Frontal cortex (tissue), 4 donors: ENCODE results near the gene ALKAL2. TPM values are rescaled to one million over a fixed set of nuclear protein-coding genes. Genes with fewer than 3 reads are reported as not detected.

Experiments used
- DNase-seq, 2 donors: peaks; one replicate each; pipeline ENCODE4 v3.0.0; 2012; ENCODE audit warnings: low spot score in 2 of 2
- FAIRE-seq: peaks from 2 replicates; lab custom pipeline; 2012; peaks lifted over from hg19 to GRCh38; lab: Jason Lieb, UNC
- total RNA-seq: library from RNA; depleted of rRNA; stranded (reverse); fragments of >200 nt; gene quantifications from one replicate; pipeline ENCODE4 v1.2.3, GENCODE V29; 2014
- donor health status: control.
- donor health status: control.
- donor health status: control.

Gene ALKAL2
- total RNA-seq, 1 donor from 2014 or later, result 2.0 TPM

- no peak for DNase-seq
- FAIRE-seq, result no peak
Measured at GRCh38 chr2:274503-274902, 13.4 kb downstream of the ALKAL2 start.

- DNase-seq, result no peak
- no peak for FAIRE-seq
Measured at GRCh38 chr2:273333-273732, 14.6 kb downstream of the ALKAL2 start.

GRCh38 chr2:271917-272316 lies 16.0 kb downstream of the ALKAL2 start:
- FAIRE-seq (no peak), DNase-seq (no peak)

GRCh38 chr2:270861-271260 lies 17.0 kb downstream of the ALKAL2 start:
- no peak for DNase-seq
- no peak for FAIRE-seq

- no peak for FAIRE-seq
- no peak for DNase-seq
Measured at GRCh38 chr2:269356-270030, 18.4 kb downstream of the ALKAL2 start.

- DNase-seq (no peak), FAIRE-seq (no peak)
Measured at GRCh38 chr2:268323-268722, 19.6 kb downstream of the ALKAL2 start.

- FAIRE-seq (no peak), DNase-seq (peak; percentile 93 to 96)
Measured at GRCh38 chr2:264493-265468, 23.1 kb downstream of the ALKAL2 start, which contains the start of gene ACP1. Gene ACP1, plus strand, starts transcription at chr2:264947. Its CDS starts 18 bp downstream, at chr2:264965.

GRCh38 chr2:263774-264492 lies 24.0 kb downstream of the ALKAL2 start, which contains the start of gene SH3YL1:
Gene SH3YL1, minus strand, starts transcription at chr2:264032. Its CDS starts 48 bp downstream, at chr2:263984.
- FAIRE-seq, result no peak
- peak; percentile 37 to 44 for DNase-seq

GRCh38 chr2:263022-263738 lies 24.7 kb downstream of the ALKAL2 start:
- no peak for DNase-seq
- FAIRE-seq, result no peak

GRCh38 chr2:262117-262516 lies 25.8 kb downstream of the ALKAL2 start:
- DNase-seq (no peak), FAIRE-seq (no peak)

- DNase-seq (no peak), FAIRE-seq (no peak)
Measured at GRCh38 chr2:260507-261161, 27.3 kb downstream of the ALKAL2 start.

- FAIRE-seq (peak; percentile 28), DNase-seq (no peak)
Measured at GRCh38 chr2:259789-260331, 28.0 kb downstream of the ALKAL2 start.

- FAIRE-seq, result no peak
Measured at GRCh38 chr2:258933-259332, 29.0 kb downstream of the ALKAL2 start.

GRCh38 chr2:257842-258241 lies 30.0 kb downstream of the ALKAL2 start:
- no peak for FAIRE-seq
- no peak for DNase-seq

More at GRCh38 chr2:258933-259332, 29.0 kb downstream of the ALKAL2 start:
- DNase-seq, result no peak

GRCh38 chr2:257429-257828 lies 30.5 kb downstream of the ALKAL2 start:
- FAIRE-seq, result no peak

GRCh38 chr2:256094-256493 lies 31.8 kb downstream of the ALKAL2 start:
- no peak for FAIRE-seq
- no peak for DNase-seq

More at GRCh38 chr2:257429-257828, 30.5 kb downstream of the ALKAL2 start:
- no peak for DNase-seq

GRCh38 chr2:255195-255594 lies 32.7 kb downstream of the ALKAL2 start:
- no peak for DNase-seq
- no peak for FAIRE-seq

- DNase-seq, result no peak
- no peak for FAIRE-seq
Measured at GRCh38 chr2:254241-254640, 33.6 kb downstream of the ALKAL2 start.

GRCh38 chr2:253202-253638 lies 34.7 kb downstream of the ALKAL2 start:
- no peak for FAIRE-seq

More at GRCh38 chr2:253202-253638, 34.7 kb downstream of the ALKAL2 start:
- no peak for DNase-seq
